Measurements from ENCODE around the gene ALG11. TPM values are rescaled to one million over a fixed set of nuclear protein-coding genes. Genes with fewer than 3 reads are reported as not detected.
A peak's percentile ranks its signal among the peaks of the same experiment; 100 is the strongest.
"Not testable (repeated sequence)": the region's sequence is repeated elsewhere in the genome, so short reads cannot be mapped to it uniquely, and the experiment has no call there.

ALG11 gene
- total RNA-seq, 1 donor from 2014 or later, result 24.5 TPM

DNA sequence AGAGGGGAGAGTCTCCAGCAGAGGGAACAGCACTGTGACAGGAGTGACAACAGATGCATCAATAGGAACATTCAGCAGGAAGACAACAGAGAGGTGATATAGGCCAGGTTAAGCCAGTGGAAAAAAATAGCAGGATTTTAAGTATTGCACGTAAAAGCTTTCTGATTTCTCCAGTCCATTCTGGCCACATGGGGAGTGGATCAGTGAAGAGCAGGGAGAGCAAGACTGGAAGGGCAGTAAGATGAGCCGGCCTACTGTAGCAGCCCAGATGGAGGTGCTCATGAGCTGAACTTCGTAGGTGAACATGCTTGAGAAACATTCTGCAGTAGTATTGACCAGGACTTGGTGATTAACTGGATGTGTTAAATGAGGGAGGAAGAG, 14.0 kb downstream of the ALG11 start:
- DNase-seq (ENCODE audit: low read depth) (no peak), FAIRE-seq (no peak)
- H3K27me3 ChIP-seq (ENCODE audit: control insufficient read depth, insufficient read depth, low read length), result no peaks in the 10 kb centered on the region
- peaks cover 4% of the 10 kb centered on the region for H3K36me3 ChIP-seq (ENCODE audit: control insufficient read depth, insufficient read depth, low read length)
- no peak overlapping the region for H3K4me3 ChIP-seq (ENCODE audit: low read depth, low read length)
- TF ChIP-seq, protein P1, sequence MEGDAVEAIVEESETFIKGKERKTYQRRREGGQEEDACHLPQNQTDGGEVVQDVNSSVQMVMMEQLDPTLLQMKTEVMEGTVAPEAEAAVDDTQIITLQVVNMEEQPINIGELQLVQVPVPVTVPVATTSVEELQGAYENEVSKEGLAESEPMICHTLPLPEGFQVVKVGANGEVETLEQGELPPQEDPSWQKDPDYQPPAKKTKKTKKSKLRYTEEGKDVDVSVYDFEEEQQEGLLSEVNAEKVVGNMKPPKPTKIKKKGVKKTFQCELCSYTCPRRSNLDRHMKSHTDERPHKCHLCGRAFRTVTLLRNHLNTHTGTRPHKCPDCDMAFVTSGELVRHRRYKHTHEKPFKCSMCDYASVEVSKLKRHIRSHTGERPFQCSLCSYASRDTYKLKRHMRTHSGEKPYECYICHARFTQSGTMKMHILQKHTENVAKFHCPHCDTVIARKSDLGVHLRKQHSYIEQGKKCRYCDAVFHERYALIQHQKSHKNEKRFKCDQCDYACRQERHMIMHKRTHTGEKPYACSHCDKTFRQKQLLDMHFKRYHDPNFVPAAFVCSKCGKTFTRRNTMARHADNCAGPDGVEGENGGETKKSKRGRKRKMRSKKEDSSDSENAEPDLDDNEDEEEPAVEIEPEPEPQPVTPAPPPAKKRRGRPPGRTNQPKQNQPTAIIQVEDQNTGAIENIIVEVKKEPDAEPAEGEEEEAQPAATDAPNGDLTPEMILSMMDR (IDR thresholded peaks at IDR 0.05; ENCODE audit: insufficient read depth, low read length, severe bottlenecking), result no peak

DNA sequence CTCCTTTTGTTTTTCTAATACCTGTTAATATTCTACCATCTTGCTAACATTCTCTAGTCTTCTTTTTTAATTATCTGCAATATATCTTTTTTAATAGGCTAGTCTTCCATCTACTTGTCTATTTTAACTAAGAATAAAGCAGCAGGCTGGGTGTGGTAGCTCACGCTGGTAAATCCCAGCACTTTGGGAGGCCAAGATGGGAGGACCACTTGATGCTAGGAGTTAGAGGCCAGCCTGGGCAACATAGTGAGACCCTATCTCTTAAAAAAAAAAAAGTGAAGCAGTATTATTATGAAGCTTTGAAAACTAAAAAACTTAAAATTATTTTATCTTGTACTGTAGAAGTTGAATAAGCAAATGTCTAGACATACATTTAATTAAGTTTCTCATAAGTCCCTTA, 15.6 kb downstream of the ALG11 start:
- TF ChIP-seq, protein P1 (IDR thresholded peaks at IDR 0.05; ENCODE audit: insufficient read depth, low read length, severe bottlenecking), result no peak
- no peak for DNase-seq (ENCODE audit: low read depth)
- no peak for FAIRE-seq
- Histone ChIP-seq H3K36me3 (ENCODE audit: control insufficient read depth, insufficient read depth, low read length) (peaks cover 2% of the 10 kb centered on the region), H3K27me3 (ENCODE audit: control insufficient read depth, insufficient read depth, low read length) (no peaks in the 10 kb centered on the region), H3K4me3 (ENCODE audit: low read depth, low read length) (no peak overlapping the region)

DNA sequence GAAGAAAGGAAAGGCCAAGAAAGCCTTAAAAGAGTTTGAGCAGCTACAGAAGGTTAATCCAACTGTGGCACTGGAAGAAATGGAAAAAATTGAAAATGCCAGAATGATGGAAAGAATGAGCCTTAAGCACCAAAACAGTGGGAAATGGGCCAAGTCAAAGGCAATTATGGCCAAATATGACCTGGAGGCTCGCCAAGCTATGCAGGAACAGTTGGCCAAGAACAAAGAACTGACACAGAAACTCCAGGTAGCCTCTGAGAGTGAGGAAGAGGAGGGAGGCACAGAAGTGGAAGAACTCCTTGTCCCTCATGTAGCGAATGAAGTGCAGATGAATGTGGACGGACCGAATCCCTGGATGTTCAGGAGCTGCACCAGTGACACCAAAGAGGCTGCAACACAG, 17.4 kb downstream of the ALG11 start:
- Histone ChIP-seq H3K4me3 (ENCODE audit: low read depth, low read length) (no peak overlapping the region), H3K36me3 (ENCODE audit: control insufficient read depth, insufficient read depth, low read length) (peaks cover 2% of the 10 kb centered on the region), H3K27me3 (ENCODE audit: control insufficient read depth, insufficient read depth, low read length) (no peaks in the 10 kb centered on the region)
- TF ChIP-seq, protein P1 (IDR thresholded peaks at IDR 0.05; ENCODE audit: insufficient read depth, low read length, severe bottlenecking), result no peak
- FAIRE-seq, result no peak
- no peak for DNase-seq (ENCODE audit: low read depth)

DNA sequence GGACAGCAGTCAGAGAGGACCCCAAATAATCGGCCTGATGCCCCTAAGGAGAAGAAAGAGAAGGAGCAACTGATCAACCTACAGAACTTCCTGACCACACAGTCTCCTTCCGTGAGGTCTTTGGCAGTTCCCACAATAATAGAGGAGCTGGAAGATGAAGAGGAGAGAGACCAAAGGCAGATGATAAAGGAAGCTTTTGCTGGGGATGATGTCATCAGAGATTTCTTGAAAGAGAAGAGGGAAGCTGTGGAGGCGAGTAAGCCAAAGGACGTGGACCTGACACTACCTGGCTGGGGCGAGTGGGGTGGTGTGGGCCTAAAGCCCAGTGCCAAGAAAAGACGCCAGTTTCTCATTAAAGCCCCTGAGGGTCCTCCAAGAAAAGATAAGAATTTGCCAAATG, 18.2 kb downstream of the ALG11 start:
- FAIRE-seq, result not testable (repeated sequence)

DNA sequence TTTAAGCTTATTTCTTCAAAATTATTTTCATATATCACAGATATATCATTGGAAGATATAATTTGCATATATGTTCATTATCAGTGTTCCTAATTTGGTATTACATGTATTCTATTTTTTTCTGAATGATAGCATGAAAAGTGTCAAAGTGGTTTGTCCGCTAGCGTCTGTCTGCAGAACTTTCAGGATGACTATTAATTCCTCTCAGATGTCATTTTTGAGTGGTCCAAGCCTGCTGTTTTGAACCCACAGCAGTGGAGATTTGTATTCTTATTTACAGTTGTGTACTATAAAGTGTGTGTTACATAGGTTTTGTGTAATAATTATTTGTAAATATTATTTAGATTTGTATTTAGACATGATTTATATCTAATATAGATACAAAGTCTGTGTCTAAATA, 20.8 kb downstream of the ALG11 start:
- no peak for DNase-seq (ENCODE audit: low read depth)
- no peak overlapping the region for H3K4me3 ChIP-seq (ENCODE audit: low read depth, low read length)
- no peak for FAIRE-seq
- H3K27me3 ChIP-seq (ENCODE audit: control insufficient read depth, insufficient read depth, low read length), result no peaks in the 10 kb centered on the region
- H3K36me3 ChIP-seq (ENCODE audit: control insufficient read depth, insufficient read depth, low read length), result peaks cover 2% of the 10 kb centered on the region
- TF ChIP-seq, protein P1 (IDR thresholded peaks at IDR 0.05; ENCODE audit: insufficient read depth, low read length, severe bottlenecking), result no peak

More for the DNA sequence above, 18.2 kb downstream of the ALG11 start:
- not testable (repeated sequence) for DNase-seq (ENCODE audit: low read depth); H3K4me3 ChIP-seq (ENCODE audit: low read depth, low read length); H3K36me3 ChIP-seq (ENCODE audit: control insufficient read depth, insufficient read depth, low read length); H3K27me3 ChIP-seq (ENCODE audit: control insufficient read depth, insufficient read depth, low read length)

DNA sequence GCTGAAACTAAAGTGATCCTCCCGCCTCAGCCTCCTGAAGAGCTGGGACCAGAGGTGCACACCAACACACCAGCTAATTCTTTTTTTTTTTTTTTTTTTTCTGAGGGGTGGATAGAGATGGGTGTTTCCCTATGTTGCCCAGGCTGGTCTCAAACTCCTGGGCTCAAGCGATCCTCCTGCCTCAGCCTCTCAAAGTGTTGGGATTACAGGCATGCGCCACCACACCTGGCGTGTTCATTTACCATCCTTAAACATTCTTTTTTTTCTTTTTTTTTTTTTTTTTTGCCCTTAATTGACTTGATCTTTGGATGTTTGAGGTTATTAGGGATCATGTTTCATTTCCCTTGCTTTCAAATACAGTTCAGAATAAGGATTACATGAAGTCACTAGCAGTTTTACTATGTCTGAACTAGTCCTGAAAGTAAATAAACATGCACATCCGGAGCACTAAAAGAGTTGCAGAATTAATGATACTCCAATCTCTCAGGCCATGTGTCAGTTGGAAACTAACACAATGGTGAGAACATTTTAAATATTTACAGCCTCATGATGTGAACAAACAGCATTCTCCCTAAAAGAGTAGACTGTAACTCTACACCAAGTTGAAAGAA, 22.5 kb downstream of the ALG11 start:
- DNase-seq (ENCODE audit: low read depth), result peak; percentile 44
- Histone ChIP-seq H3K36me3 (ENCODE audit: control insufficient read depth, insufficient read depth, low read length) (no peaks in the 10 kb centered on the region), H3K27me3 (ENCODE audit: control insufficient read depth, insufficient read depth, low read length) (no peaks in the 10 kb centered on the region), H3K4me3 (ENCODE audit: low read depth, low read length) (no peak overlapping the region)
- TF ChIP-seq, protein P1 (IDR thresholded peaks at IDR 0.05; ENCODE audit: insufficient read depth, low read length, severe bottlenecking), result no peak
- FAIRE-seq, result no peak
